GM18498 (cell line): Measurements from ENCODE around the gene HIGD1C.
"Not testable (repeated sequence)": the region's sequence is repeated elsewhere in the genome, so short reads cannot be mapped to it uniquely, and the experiment has no call there.

ENCODE experiments used
- ATAC-seq: cut with Tn5 transposase; IDR thresholded peaks from one replicate; pipeline ENCODE4 v1.9.1; 2021; ENCODE audit warnings: mild to moderate bottlenecking, moderate library complexity; ENCODE audit not compliant: unreplicated experiment

Gene HIGD1C

DNA sequence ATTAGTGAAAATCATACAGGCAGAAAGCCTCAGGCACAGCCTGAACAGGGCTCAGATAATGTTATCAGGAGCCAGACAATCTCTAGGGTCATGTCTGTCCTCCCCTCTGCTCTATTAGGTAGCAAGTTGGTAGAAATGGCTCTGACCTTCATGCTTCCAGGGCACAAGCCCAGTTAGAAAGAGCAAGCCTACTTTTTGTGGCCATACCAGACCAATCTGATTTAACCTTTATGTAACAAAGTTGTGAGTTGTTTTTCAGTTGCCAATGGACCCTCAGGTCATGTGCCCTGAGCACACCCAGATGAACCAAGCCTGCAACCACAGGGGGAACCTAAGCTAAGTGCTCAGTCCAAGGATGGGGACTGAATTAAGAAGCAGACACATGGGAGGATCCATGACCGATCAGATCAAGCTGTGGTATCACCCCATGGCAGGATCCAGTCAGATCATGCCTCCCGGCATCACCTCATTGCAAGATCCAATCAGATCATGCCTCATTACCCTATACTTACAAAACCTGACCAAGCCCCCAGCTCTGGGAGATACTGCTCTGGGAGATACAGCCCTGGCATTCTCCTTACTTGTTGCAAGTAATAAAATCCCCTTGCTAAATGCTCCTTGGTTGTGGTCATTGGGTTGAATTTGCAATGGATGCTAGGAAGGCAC, 18.8 kb upstream of the HIGD1C start:
- no peak for ATAC-seq

DNA sequence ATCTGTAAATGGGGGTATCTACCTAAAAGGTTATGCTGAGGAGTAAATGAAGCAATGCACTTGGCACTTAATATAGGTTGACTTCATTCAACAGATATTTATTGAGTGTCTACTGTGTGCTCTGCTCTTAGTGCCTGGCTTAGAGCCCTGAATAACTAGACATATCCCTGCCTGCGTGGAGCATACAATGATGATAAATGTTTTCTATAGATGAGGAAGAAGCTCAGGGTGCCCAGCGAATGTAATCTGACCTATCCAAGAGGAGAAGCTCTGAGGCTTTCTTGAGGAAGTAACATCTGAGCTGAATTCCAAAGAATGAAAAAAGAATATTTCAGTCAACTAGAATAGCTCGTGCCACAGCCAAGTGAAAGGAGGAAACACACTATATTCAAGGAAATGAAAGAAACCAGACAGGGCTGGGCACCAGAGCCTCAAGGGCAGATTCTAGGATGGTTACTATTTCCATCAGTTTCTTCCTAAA, 17.9 kb upstream of the HIGD1C start:
- ATAC-seq: no peak

DNA sequence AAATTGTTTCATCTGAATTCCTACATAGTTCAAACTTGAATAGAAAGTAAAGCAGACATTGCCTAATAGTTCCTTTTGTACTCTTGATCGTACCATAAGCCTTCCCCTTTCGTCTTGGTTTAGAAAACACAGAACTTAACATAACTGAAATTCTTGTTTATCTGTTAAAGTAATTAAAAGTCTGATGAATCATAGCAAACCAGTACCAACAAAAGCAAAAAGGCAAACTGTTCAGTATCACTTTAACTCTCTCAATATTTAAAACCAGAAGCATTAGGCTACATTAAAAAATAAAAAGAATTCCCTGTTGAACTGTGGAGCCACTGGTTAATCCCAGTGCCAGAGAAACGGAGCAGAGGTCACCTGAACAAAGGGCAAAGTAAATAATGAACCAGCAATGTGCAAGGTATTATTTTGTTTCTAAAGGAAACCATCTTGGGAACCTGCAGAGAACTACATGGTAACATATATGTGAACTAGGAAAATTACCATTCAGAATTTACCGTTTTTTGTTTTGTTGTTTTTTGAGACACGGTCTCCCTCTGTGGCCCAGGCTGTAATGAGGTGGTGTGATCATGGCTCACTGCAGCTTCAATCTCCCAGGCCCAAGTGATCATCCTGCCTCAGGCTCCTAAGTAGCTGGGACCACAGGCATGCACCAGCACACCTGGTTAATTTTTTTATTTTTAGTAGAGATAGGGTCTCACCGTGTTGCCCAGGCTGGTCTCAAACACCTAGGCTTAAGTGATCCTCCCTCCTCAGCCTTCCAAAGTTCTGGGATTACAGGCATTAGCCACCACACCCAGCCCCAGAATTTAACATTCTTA, 17.1 kb upstream of the HIGD1C start:
- ATAC-seq: no peak

DNA sequence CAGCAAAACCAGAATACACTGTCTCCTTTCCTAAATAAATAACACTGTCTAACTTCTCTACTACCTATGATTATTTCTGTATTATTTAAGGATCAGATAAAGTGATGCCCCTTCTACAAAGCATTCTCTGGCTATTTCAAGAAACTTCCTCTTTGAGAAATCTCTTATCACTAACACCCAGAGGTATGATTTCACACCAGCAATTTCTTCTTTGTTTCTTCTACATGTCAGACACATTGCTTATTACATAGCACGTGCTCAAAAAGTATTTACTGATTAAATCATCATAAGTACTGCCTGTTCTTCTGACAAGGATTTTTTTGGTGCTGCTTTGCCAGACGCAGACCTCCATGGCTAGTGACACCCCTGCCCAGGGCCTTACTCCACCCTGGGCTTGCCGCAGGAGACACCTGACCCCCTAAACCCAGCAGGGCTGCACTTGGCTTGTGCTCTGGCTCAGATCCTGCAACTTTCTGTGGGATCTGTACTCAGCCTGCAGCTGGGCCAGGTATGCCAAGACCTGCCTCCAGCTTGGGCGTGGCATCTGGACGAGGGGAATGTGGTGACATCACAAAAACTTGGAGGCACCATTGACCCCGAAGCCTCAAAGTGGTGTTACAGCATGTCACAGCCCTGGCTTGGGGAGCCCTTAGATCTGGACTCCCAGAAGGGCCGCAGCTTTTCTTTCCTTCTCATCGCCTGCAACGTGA, 15.4 kb upstream of the HIGD1C start:
- no peak for ATAC-seq

DNA sequence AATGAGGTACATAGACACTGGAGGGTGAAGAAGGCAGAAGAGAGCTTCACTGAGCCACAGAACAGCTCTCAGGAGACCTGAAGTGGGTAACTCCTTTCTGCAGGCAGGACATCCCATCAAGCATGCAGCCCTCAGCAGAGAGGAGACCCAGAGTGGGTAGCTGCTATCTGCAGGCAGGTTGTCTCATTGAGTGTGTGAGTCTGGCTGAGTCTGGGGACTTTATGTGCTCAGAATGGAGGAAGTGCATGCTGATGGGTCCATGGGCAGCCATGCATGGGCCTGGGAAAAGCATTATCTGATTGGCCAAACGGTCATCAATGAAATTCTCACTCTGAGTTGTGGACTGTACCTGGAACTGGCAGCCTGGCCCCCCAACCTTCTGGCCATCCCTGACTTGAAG, 14.7 kb upstream of the HIGD1C start:
- ATAC-seq: no peak

DNA sequence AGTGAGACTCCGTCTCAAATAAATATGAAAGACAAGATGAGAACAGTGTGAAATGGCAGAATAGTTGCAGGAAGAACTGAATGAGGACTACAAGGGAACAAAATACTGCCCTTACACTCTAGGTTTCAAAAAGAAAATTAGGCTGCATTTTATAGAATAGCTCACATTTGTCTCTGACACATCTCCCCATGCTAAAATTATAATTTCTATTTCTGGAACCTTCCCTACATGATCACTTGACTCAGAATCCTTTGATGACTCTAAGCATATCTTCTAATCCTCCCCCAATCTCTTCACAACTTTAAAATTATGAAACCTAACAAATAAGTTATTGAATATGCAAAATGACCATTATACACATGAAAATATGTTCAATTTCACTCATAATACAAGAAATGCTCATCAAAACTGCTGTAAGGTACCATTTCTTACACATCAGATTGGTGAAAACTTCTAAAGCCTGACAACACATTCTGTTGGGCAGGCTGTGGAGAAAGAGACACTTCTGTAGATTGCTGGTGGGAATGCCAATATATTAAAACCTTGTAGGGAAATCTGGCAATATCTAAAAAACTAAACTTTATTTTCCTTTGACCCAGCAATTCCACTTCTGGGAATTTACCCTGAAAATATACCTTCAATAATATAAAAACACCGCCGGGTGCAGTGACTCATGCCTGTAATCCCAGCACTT, 4.3 kb upstream of the HIGD1C start:
- no peak for ATAC-seq

DNA sequence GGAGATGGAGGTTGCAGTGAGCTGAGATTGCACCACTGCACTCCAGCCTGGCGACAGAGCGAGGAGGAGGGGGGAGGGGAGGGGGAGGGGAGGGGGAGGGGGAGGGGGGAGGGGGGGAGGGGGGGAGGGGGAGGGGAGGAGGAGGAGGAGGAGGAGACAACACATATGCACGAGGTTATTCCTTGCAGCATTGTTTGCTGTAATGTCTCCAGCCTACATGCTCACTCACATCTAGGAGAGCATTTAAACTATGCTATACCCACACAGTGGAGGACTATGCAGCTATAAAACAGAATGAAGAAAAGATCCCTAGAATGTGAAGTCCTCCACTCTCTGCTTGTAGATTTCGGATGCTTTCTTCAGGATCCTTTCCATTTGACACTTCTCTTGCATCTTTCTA, 3.5 kb upstream of the HIGD1C start:
- no peak for ATAC-seq

DNA sequence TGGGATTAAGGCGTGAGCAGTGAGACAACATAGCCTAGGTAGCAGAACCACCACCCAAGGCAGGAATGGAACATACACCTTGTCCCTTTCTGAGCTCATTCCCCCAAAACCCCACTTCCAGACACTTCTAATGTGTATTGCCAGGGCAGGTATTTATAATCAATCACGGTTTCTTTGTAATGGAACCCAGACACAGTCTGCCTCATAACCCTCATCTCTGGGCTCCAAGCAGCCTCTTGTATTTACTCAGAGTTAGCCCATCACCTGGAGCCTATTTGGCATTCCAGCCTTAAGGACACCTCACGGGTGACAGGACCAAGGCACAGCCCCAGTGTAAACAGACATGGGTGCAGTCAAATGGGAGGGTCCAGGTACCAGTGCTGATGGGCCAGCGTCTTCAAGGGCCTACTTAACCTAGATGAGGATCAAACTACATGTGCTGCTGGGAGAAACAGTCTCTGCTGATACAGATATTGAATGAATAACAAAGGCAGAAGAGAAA, 2.5 kb upstream of the HIGD1C start:
- ATAC-seq: no peak

DNA sequence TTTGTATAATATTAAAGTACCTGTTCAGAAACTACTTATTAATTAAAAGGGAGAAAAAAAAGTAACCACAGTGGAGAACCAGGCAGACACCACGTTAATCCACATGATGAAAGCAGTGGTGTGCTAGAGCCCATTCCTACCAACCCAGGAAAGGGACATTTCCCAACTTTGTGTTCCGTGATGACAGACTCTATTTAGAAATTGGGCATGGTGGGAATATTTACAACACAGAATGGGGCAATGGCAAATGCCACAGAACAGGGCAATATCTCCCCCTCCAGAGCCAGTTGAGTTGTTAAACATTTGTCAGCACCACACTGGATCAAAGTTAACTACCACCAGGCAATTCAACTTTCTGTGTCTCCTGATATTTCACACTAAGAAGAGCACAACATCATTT, 1.2 kb upstream of the HIGD1C start:
- ATAC-seq: no peak

DNA sequence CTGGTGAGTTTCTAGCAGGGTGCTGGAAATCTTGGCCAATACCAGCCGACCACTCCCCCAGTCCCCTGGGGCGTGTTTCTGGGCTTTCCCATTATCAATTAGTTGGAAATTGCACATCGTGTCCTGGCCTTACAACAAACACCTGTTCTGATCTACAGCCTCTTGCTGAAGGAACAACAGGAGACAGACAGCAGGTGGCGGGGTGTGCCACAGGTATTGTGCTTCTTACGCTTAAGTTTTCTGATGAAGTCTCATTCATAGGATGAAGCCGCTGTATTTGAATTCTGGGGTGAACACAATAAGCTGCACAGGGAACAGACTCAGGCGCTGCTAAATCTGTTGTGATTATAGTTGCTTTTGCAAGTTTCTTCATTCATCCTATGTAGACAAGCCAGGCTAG, 703 bp downstream of the HIGD1C start:
- ATAC-seq: no peak

DNA sequence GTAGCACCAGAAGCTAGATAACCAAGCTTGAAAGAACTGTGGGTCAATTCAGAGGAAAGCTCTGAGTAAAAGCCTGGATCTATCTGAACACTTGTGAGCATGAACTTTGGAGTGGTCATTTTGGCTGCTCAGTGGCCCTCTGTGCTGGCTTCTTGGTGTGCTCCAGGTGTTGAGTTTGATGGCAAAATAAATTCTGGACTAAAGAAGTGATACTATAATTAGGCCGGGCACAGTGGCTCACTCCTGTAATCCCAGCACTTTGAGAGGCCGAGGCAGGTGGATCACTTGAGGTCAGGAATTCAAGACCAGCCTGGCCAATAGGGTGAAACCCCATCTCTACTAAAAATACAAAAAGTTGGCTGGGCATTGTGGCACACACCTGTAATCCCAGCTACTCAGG, 2.4 kb downstream of the HIGD1C start:
- not testable (repeated sequence) for ATAC-seq

DNA sequence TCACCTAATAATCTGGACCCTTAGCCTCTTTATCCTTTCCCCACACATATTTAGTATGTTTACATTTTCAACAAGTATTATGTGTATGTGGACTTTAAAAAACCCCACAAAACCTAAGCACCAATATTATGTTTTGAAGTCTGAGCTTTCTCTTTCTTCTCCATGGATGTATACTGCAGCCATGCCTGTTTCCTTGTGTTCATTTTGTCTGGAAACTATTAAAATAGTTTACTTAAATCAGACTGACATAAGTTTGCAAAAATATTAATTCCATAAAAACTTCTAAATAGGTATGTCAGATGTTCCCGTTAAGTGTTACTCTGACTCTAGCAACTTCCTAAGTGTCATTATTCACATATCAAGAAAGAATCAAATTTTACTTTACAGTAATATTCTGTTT, 2.9 kb downstream of the HIGD1C start:
- ATAC-seq: no peak

DNA sequence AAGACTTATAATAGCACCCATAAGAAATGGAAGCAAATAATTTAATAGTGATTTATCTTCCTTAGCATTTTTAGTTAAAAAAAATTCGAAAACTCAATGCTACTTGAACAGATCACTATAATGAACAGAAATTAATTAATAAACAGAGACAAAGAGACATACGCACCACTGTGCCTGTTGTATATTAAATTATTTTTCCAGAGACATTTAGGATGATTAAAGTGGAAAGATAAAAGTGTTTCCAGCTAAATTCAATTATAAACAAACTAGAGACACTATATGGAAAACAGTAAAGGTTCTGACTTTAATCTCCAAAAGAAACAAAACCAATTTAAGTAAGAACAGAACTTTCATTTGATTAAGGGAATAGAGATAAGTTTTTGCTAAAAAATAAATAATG, 3.4 kb downstream of the HIGD1C start:
- no peak for ATAC-seq

DNA sequence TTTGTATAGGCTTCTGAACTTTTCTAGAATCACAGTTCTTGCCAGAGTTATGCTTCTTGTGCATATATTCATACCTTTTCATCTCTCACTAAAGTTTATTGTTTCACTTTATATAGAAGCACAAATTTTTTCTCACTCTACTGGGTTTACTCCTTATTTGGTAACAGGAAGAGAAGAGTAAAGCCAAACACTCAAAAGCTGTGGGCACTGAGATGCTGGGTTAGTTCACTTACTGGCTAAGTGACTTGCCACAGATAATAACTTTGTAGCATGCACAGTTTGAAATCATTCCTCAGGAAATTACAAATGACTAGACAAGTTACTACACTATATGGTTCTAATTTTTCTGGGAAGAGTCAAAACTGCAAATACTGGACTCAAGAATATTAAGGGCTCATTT, 7.8 kb downstream of the HIGD1C start:
- ATAC-seq: no peak

DNA sequence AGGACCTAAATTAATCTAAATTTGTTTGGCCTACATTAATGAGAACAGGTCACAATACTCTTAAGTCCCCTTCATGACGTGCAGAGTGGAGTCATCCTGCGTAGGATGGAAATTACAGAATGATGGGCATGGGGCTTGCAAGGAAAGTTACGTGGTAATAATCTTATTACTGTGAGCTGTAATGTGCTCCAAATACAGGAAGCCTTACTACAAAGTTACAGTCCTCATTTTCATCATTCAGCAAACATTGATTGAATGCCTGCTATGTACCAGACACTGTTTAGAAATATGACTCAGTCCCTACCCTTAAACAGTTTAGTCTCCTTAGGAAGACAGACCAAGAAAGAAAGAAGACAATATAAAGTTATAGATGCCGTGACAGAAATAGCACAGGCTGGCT, 9.4 kb downstream of the HIGD1C start:
- ATAC-seq: no peak

DNA sequence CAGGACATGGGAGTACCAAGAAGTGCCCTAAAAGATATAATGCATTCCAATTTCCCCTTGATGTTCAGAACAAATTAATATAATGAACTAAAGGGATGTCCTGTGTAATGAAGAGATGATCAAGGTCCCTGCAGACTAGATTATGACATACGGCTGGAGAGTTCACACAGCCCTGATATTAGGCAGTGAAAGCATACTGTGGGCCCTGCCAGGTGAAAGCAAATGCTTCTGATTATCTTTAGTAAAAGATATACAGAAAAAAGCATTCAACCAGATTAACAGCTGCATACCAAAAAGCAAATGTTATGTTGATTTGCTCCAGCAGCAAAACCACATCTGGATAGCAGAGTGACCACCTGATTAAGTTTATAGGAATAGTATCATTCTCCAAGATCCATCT, 12.1 kb downstream of the HIGD1C start:
- no peak for ATAC-seq

DNA sequence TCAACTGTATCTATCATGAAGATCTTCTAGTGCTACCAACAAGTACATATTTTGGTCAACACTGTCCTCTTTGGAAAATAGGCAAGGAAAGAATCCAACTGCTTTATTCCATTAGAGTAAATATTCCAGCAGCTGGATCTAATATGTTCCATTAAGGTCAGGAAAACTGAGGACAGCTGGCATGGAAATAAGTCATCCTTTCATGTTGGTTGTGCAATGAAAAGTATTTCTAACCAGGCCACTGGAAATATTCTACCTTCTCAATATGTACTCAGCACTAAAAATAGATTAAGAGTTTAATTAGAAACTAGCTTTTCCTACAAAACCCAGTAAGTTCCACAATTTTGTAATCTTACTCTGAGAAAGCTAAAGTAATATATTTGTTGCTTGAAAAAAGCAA, 19.6 kb downstream of the HIGD1C start:
- no peak for ATAC-seq

DNA sequence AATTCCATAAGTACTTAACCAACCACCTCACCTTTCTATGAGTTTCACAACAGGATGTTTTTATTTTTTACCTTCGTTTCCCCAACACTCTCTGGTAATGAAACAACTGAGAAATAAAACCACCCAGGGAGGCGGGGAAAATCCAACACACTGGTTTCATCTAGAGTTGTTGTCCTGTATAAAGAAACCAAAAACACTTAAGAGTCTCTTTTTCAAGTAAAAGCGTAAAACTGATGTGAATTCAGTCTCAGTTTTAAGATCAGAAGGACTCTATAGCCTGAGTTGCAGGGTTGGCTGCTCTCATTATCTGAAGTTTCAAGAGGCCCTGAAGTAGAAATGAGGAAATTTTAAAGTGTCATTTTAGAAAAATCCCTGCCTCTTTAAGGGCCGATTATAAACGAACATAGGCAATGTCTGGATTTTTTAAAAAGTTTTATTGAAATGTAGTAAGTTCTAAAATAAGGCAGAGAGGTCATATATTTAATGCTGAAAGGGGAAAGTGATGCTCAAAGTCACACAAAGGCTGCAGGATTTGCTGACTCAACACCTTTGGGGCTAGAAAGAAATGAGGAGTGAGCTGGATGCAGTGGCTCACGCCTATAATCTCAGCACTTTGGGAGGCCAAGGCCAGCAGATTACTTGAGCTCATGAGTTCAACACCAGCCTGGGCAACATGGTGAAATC, 27.2 kb downstream of the HIGD1C start:
- ATAC-seq: peak; percentile 60

DNA sequence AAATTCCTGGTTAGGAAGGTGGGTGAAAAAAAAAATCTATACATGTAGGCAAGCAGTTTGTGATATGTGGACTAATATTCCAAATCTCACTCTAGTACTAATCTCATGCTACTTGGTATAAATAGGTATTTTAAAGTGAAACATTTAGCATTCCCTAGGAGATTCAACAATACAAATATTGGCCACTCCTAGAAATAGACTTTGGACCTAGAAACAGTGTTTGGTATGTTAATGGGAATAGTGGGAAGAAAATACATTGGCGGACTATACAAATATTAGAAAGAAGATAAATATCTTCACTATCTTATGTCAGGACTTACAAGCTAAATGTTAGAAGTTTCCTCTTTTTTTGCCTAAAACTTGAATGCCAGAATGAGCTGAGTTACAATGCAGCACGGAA, 28.2 kb downstream of the HIGD1C start:
- no peak for ATAC-seq
